ENCODE measurements around the gene DAD1.

Gene DAD1

DNA sequence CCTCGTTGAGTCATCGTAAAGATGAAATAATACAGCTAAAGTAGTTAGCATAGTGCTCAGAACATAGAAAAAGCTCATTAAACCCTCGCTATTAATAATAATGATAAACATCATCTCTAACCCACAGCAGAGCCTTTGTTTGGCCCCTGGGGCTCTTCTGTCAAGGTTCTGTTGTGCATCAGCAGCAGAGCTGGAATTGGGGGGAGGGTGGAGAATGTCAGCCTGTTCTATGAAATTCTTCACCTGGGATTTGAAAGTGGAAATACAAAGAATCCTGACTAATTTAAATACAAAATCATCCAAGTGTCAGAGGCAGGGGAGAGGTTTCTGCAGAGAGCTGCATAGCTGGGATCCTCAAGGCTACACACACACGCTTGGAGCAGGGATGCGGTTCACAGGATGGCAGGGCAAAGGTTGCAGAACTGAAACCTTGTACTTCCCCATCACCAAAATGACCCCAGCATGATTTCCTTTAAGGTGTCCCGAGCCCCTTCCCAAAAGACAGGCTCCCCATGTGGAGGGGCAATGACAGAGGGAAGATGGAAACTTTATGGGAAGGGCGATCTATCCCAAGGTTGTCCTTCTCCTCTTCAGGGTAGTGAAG lies 71.8 kb downstream of the DAD1 start:
- no peak overlapping the region for H3K4me3 ChIP-seq (ENCODE audit: control insufficient read depth, low read depth, low read length)
- DNase-seq (ENCODE audit: low read depth), result no peak
- TF ChIP-seq CTCF (conservative IDR thresholded peaks at IDR 0.05; ENCODE audit: control insufficient read depth, insufficient read depth, low read depth, low read length), result no peak

DNA sequence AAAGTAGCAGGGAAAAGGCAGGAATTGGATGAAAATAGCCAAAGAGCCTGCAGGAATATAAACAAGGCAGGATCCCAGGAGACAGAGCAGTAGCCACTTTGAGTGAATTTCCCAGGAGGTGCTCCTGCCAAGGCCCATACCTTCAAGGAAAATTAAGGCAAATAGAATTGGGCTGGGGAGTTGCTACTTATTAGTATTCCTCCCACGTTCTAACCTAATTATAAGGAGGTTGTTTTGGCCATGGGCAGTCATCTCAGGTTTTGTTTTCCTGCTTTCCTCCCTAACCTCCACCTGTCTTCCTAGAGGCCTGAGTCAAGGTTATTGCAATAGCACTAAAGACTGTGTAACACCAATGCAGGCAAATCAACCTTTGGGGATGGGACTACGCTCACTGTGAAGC lies 73.1 kb downstream of the DAD1 start:
- no peak for TF ChIP-seq CTCF (conservative IDR thresholded peaks at IDR 0.05; ENCODE audit: control insufficient read depth, insufficient read depth, low read depth, low read length)
- H3K4me3 ChIP-seq (ENCODE audit: control insufficient read depth, low read depth, low read length), result no peak overlapping the region
- DNase-seq (ENCODE audit: low read depth), result no peak
